PC-3 (cell line): ENCODE measurements around the gene HAUS7. TPM values are rescaled to one million over a fixed set of nuclear protein-coding genes. Genes with fewer than 3 reads are reported as not detected.

ENCODE experiments used
- ATAC-seq: fragments of 200-7000 bp; cut with Tn5 transposase; 2 replicates; pipeline ENCODE4 v1.9.1; 2020; ENCODE audit warnings: mild to moderate bottlenecking, moderate library complexity
- BruUV-seq: library from RNA; stranded (reverse); fragments of 400-500 nt; replicated peaks from 2 replicates; lab custom pipeline; 2021; lab: Mats Ljungman, UMichigan
- CTCF ChIA-PET: fragments of 300-600 bp; sonication (Branson Sonifier 250); formaldehyde crosslinking; loops from one replicate; lab custom pipeline; 2022; ENCODE audit warnings: antibody characterized with exemption; lab: Charles Lee
- POLR2A ChIA-PET: fragments of 300-600 bp; sonication (Branson Sonifier 250); formaldehyde crosslinking; loops from one replicate; lab custom pipeline; 2022; ENCODE audit warnings: antibody characterized with exemption; ENCODE audit not compliant: unreplicated experiment; lab: Charles Lee
- DNase-seq: peaks from one replicate; pipeline ENCODE4 v3.0.0-alpha.2; 2015
- H2AFZ ChIP-seq: fragments of 300-600 bp; sonication (generic); 2 replicates; pipeline ENCODE4 v1.6.0; 2016; ENCODE audit warnings: antibody characterized with exemption, low read length
- H3F3A ChIP-seq: fragments of 300-600 bp; sonication (generic); one replicate; pipeline ENCODE4 v1.6.0; 2017; ENCODE audit warnings: antibody characterized with exemption, low read length, control low read depth, mild to moderate bottlenecking; ENCODE audit not compliant: unreplicated experiment
- H3K27ac ChIP-seq: fragments of 300-600 bp; sonication (generic); 2 replicates; pipeline ENCODE4 v1.5.1; 2016; ENCODE audit warnings: mild to moderate bottlenecking, low read length
- H3K27me3 ChIP-seq: fragments of 300-600 bp; sonication (generic); 2 replicates; pipeline ENCODE4 v1.6.1; 2016; ENCODE audit warnings: low read length, mixed read lengths
- H3K36me3 ChIP-seq: fragments of 300-600 bp; sonication (generic); 2 replicates; pipeline ENCODE4 v1.6.1; 2016; ENCODE audit warnings: low read depth, mixed run types, low read length, mixed read lengths
- H3K4me1 ChIP-seq: fragments of 300-600 bp; sonication (generic); 2 replicates; pipeline ENCODE4 v1.5.1; 2016; ENCODE audit warnings: low read length; ENCODE audit not compliant: insufficient read depth
- H3K4me2 ChIP-seq: fragments of 300-600 bp; sonication (generic); 2 replicates; pipeline ENCODE4 v1.6.0; 2016; ENCODE audit warnings: low read length
- H3K4me3 ChIP-seq: fragments of 300-600 bp; sonication (generic); 2 replicates; pipeline ENCODE4 v1.5.1; 2016; ENCODE audit warnings: mild to moderate bottlenecking, low read length, mixed read lengths
- H3K79me2 ChIP-seq: fragments of 300-600 bp; sonication (generic); 2 replicates; pipeline ENCODE4 v1.6.1; 2017; ENCODE audit warnings: low read length, mixed read lengths
- H3K9ac ChIP-seq: fragments of 300-600 bp; sonication (generic); 2 replicates; pipeline ENCODE4 v1.6.0; 2016; ENCODE audit warnings: mild to moderate bottlenecking, low read length
- H3K9me2 ChIP-seq: fragments of 300-600 bp; sonication (generic); replicated peaks from 2 replicates; pipeline ENCODE4 v1.6.1; 2016; ENCODE audit warnings: mixed run types, low read length, mixed read lengths
- H3K9me3 ChIP-seq: fragments of 300-600 bp; sonication (generic); 2 replicates; pipeline ENCODE4 v1.6.1; 2016; ENCODE audit warnings: low read length, mixed read lengths
- H4K20me1 ChIP-seq: fragments of 300-600 bp; sonication (generic); 2 replicates; pipeline ENCODE4 v1.6.1; 2016; ENCODE audit warnings: low read length, mixed read lengths
- CTCF ChIP-seq: fragments of 300-600 bp; sonication (generic); conservative IDR thresholded peaks from 2 replicates; pipeline ENCODE4 v1.5.1; 2017; ENCODE audit warnings: antibody characterized with exemption, low read depth, mild to moderate bottlenecking, low read length
- EZH2 ChIP-seq: fragments of 300-600 bp; sonication (generic); IDR thresholded peaks from one replicate; pipeline ENCODE4 v1.6.1; 2017; ENCODE audit warnings: antibody characterized with exemption, mild to moderate bottlenecking, low read length; ENCODE audit not compliant: unreplicated experiment
- EZH2phosphoT487 ChIP-seq: fragments of 300-600 bp; sonication (generic); IDR thresholded peaks from 2 replicates; pipeline ENCODE4 v1.6.1; 2018; ENCODE audit warnings: mild to moderate bottlenecking, antibody characterized with exemption, low read length, borderline replicate concordance
- intact Hi-C: fragments of 100-400 bp; cut with micrococcal nuclease; formaldehyde crosslinking; loops from 2 replicates; pipeline ENCODE4 v1.9.0; 2023
- total RNA-seq: library from RNA; depleted of rRNA; stranded (reverse); fragments of >200 nt; gene quantifications from 2 replicates; pipeline ENCODE4 v1.2.3, GENCODE V29; 2014

HAUS7 gene
- total RNA-seq, 1 experiment from 2014 or later, result 46.0 TPM

GRCh38 chrX:153477901-153478300 is 7.5 kb upstream of the HAUS7 start:
- H3K9me3 ChIP-seq, result no peaks in the 10 kb centered on the region
- no peak for ATAC-seq
- no peak for TF ChIP-seq CTCF
- no peak for TF ChIP-seq EZH2phosphoT487
- TF ChIP-seq EZH2, result no peak
- no peaks in the 10 kb centered on the region for H3K27me3 ChIP-seq
- H3F3A ChIP-seq, result no peaks in the 10 kb centered on the region
- no peaks in the 10 kb centered on the region for H3K79me2 ChIP-seq
- H3K4me3 ChIP-seq, result no peak overlapping the region
- no peak overlapping the region for H3K4me2 ChIP-seq
- no TSS peak for BruUV-seq
- ChIA-PET CTCF (no interaction called here), POLR2A (no interaction called here)
- intact Hi-C loops, result no loop called here
- no peaks in the 10 kb centered on the region for H3K36me3 ChIP-seq
- H2AFZ ChIP-seq, result no peak overlapping the region
- H3K4me1 ChIP-seq, result no peaks in the 10 kb centered on the region; the same call in 1 of the 2 replicates
- H3K9ac ChIP-seq, result no peak overlapping the region
- no peaks in the 10 kb centered on the region for H3K9me2 ChIP-seq
- H4K20me1 ChIP-seq, result no peaks in the 10 kb centered on the region
- no peak for DNase-seq
- H3K27ac ChIP-seq, result no peak overlapping the region

- H3K4me3 ChIP-seq, result no peak overlapping the region
- no peaks in the 10 kb centered on the region for H3F3A ChIP-seq
- ATAC-seq (no peak), DNase-seq (no peak)
- no peaks in the 10 kb centered on the region for H3K79me2 ChIP-seq
- H3K4me1 ChIP-seq, result no peaks in the 10 kb centered on the region; the same call in 1 of the 2 replicates
- no peaks in the 10 kb centered on the region for H3K9me2 ChIP-seq
- intact Hi-C loops, result no loop called here
- ChIA-PET POLR2A (no interaction called here), CTCF (no interaction called here)
- no peaks in the 10 kb centered on the region for H3K9me3 ChIP-seq
- no peak overlapping the region for H3K27ac ChIP-seq
- H4K20me1 ChIP-seq, result no peaks in the 10 kb centered on the region
- H3K4me2 ChIP-seq, result no peak overlapping the region
- H3K27me3 ChIP-seq, result no peaks in the 10 kb centered on the region
- TF ChIP-seq EZH2phosphoT487 (no peak), EZH2 (no peak), CTCF (no peak)
- no peak overlapping the region for H2AFZ ChIP-seq
- no TSS peak for BruUV-seq
- H3K36me3 ChIP-seq, result no peaks in the 10 kb centered on the region
- H3K9ac ChIP-seq, result no peak overlapping the region
Observed at GRCh38 chrX:153477364-153477857, 7.0 kb upstream of the HAUS7 start.

GRCh38 chrX:153476666-153477363 is 6.4 kb upstream of the HAUS7 start:
- H3K4me1 ChIP-seq, result no peaks in the 10 kb centered on the region; the same call in 1 of the 2 replicates
- no TSS peak for BruUV-seq
- intact Hi-C loops, result no loop called here
- H3K4me3 ChIP-seq, result no peak overlapping the region
- H4K20me1 ChIP-seq, result no peaks in the 10 kb centered on the region
- ATAC-seq (no peak), DNase-seq (no peak)
- H3K4me2 ChIP-seq, result no peak overlapping the region
- CTCF ChIA-PET, result no interaction called here
- H3K79me2 ChIP-seq, result no peaks in the 10 kb centered on the region
- no peaks in the 10 kb centered on the region for H3K36me3 ChIP-seq
- TF ChIP-seq EZH2phosphoT487 (no peak), CTCF (no peak), EZH2 (no peak)
- H2AFZ ChIP-seq, result no peak overlapping the region
- no peak overlapping the region for H3K9ac ChIP-seq
- no peaks in the 10 kb centered on the region for H3K9me2 ChIP-seq
- no peaks in the 10 kb centered on the region for H3K27me3 ChIP-seq
- H3F3A ChIP-seq, result no peaks in the 10 kb centered on the region
- no peak overlapping the region for H3K27ac ChIP-seq
- no peaks in the 10 kb centered on the region for H3K9me3 ChIP-seq
- POLR2A ChIA-PET, result no interaction called here
